22Rv1 (cell line): ENCODE measurements around the gene AOPEP.

Source experiments
- ZFX ChIP-seq: fragments of 450-650 bp; IDR thresholded peaks from 2 replicates; pipeline ENCODE4 v1.6.1; 2017; ENCODE audit warnings: antibody characterized with exemption, borderline replicate concordance
- TF ChIP-seq, protein P1 (sequence below): fragments of 450-650 bp; IDR thresholded peaks from 2 replicates; pipeline ENCODE4 v1.5.1; 2017; ENCODE audit warnings: mild to moderate bottlenecking

- TF ChIP-seq, protein P1, sequence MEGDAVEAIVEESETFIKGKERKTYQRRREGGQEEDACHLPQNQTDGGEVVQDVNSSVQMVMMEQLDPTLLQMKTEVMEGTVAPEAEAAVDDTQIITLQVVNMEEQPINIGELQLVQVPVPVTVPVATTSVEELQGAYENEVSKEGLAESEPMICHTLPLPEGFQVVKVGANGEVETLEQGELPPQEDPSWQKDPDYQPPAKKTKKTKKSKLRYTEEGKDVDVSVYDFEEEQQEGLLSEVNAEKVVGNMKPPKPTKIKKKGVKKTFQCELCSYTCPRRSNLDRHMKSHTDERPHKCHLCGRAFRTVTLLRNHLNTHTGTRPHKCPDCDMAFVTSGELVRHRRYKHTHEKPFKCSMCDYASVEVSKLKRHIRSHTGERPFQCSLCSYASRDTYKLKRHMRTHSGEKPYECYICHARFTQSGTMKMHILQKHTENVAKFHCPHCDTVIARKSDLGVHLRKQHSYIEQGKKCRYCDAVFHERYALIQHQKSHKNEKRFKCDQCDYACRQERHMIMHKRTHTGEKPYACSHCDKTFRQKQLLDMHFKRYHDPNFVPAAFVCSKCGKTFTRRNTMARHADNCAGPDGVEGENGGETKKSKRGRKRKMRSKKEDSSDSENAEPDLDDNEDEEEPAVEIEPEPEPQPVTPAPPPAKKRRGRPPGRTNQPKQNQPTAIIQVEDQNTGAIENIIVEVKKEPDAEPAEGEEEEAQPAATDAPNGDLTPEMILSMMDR, result no peak
- no peak for TF ChIP-seq ZFX
These were observed 294.8 kb downstream of the AOPEP start for GRCh38 chr9:95021166-95021886.
